Ramos (cell line): Measurements from ENCODE around the gene AVL9.
"Not testable (repeated sequence)": the region's sequence is repeated elsewhere in the genome, so short reads cannot be mapped to it uniquely, and the experiment has no call there.

ENCODE experiments used
- in situ Hi-C: fragments of 300-500 bp; cut with MboI; formaldehyde crosslinking; loops from one replicate; pipeline ENCODE4 v1.14.3; 2022; ENCODE audit warnings: low sequenced_read_pairs; ENCODE audit not compliant: unreplicated experiment

AVL9 gene

DNA sequence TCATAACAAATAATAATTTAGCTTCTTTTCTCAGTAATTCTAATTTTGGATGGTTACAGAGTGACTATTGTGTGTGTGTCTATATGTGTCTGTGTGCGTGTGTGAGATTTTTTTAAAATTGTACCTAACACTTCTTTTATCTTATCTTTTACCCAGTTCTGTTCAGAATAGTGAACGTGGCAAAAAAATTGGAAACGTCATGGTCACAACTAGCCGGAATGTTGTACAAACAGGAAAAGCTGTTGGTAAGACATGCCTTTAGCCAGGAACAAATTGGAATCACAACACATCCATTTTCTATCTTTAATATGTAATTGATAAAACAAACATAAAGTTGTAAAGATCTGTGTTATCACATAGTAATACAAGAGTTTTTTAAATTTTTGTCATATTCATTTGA lies 85.4 kb downstream of the AVL9 start:
- in situ Hi-C loops: no loop called here

DNA sequence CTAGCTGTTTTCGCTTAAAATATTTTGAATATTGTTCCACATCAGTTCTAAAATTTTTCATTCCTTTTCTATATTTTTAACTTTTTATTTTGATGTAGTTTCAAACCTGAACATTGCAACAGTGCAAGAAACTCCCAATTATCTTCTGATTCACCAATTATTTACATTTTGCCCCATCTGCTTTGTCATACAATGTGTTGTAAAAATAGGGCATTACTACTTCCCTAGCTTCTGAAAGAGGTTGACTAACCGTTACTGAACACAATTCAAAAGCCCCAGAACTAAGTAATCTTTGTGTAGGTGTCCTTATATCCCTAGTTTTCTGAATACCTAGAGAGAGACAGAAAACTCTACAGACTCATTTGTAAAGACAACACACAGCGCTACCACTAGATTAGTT lies 86.7 kb downstream of the AVL9 start:
- in situ Hi-C loops: no loop called here

DNA sequence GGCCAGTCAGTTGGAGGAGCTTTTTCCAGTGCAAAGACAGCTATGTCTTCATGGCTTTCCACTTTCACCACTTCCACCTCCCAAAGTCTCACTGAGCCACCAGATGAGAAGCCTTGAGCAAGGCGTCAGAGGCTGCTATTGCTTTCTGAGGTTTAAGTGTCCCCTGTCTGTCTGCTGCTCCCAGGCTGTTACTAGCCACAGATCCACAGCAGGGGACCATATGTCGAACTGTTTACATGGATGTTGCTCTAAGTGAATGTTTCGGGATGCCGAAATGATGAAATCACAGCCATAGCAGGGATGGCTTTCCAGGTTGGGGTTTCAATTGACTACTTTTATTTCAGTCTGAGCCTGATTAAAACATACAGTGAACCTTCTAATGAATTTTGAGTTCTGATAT lies 88.5 kb downstream of the AVL9 start:
- in situ Hi-C loops: no loop called here

DNA sequence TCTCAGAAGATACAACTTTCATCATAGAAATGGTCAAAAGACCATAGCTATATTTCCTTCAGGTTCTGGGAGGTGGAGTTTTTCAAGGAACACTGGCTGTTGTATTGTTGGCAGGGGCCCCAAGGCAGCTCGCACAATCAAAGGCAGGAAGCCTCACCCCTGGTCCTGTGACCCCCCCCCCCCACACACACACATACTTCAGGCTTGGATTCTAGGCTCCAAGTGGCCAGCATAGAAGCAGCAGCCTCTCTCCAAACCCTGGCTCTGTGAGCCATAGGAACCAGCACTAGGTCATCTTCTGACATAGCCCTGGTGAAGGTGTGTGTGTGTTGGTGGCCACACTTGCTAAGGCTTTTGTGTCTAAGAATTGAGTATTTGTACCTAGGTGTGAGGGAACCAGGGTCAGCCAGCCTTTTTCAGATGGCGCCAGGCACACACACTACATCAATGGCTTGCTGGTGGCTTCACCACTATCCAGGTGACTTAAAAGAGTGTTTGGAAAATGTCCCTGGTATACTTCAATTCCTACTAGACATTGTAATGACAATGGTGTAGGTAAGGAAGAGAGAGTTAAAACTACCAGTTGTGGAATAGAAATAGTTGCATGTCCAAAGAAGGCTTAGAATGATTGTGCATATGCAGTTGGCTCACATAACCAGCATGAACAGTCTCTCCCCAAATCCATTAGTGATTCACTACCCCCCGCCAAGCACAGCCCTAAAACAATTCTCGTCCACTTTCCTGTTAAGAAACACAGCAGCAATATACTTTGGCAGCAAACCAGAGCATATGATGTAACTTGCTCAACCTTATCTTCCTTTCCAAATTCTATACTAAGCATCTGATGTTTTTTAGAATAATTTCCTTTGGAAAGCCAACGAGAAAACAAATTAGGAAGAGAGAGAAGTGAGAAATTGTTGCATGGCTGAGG lies 91.3 kb downstream of the AVL9 start:
- in situ Hi-C loops: no loop called here

DNA sequence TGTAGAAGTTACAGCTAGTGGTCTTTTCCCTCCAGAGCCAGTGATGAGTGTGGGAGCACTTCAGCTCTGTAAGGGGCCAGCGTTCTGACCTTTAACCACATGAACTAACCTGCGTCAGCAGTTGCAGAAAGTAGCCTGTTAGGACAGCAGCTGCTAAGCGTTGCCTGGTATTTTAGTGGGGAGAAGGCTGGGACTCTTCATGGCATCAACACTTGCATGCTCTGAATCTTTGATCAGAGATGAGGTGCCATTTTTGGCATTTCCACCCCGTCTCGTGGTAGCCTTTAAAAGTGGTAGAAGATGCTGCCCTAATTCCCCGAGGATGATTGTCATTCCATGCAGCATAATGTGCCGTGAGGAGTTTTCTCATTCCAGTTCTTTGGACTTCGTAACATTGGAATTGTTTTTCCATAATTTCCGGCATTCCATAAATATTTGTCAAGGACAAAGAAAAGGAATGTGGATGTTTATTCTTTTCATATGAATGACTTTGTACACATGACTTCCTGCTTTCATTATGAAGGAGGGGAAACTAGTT lies 92.2 kb downstream of the AVL9 start:
- in situ Hi-C loops: no loop called here

DNA sequence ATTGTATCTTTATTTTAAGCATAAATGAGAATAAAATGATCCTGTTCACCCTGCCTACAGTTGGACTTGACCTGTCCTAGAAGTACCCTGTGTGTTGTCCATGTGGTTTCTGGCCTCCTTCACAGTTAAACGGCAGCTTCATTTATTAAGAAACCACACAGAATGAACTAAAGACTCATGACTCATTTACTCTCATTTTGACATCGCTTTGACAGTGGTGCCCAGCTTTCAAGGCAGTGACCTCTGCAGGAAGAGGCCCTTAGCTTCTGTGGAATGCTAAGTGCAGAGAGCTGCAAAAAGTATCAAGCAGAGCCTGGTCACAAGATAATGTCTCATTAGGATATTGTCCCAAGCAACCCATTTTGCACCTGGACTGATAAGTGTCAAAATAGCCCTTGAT lies 93.4 kb downstream of the AVL9 start:
- in situ Hi-C loops: no loop called here

DNA sequence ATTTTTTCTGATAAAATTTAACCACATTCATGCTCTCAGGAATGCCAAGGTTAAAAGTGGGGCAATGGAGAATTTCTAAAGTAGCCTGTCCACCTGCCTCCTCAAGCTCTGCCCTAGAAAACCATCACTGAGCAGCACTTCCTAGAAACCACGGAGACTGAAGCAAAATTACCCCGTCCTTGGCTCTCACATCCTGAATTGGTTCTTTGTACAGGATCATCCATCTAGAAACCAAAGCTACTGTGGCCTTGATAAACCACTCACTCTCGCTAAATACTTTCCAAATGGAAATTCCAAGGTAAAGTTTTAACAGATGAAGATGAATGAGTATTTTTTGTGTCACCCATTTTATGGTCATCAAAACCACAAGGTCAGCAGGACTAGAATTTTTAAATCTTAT lies 96.6 kb downstream of the AVL9 start:
- in situ Hi-C loops: no loop called here

DNA sequence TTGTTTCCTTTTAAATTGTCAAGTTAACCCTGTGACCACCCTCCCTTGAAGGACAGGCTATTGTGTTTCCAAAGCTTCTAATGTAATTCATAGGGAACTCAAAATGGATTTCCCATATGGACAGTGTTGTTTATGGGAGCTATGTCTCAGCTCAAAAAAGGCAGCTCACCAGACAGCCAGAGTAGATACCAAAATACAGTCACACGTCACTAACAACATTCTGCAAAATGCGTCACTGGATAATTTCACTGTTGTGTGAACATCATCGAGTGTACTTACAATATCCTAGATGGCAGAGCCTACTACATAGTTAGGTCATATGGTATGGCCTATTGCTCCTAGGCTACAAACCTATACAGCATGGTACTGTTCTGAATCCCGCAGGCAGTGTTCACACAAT lies 97.4 kb downstream of the AVL9 start:
- in situ Hi-C loops: no loop called here

DNA sequence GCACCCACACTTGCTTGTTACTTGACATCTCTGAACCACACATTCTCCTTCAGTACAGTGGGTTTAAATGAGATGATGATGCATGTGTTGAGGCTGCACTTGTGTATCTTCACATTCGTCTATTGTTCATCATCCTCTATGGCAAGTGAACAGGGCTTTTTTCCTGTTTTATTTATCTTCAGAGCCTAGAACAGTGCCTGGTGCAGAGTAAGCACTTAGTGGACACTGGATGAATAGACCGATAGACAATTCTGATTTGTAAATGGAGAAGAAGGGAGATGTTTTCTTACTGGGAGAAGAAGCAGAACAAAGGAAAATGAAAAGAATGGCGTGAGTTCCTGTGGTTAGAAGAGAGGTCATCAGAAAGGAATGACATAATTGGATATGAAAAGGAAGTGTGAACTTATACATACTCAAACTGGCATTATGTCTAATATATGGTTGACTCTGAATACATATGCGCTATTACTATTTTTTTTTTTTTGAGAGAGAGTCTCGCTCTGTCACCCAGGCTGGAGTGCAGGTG lies 99.7 kb downstream of the AVL9 start:
- in situ Hi-C loops: no loop called here

DNA sequence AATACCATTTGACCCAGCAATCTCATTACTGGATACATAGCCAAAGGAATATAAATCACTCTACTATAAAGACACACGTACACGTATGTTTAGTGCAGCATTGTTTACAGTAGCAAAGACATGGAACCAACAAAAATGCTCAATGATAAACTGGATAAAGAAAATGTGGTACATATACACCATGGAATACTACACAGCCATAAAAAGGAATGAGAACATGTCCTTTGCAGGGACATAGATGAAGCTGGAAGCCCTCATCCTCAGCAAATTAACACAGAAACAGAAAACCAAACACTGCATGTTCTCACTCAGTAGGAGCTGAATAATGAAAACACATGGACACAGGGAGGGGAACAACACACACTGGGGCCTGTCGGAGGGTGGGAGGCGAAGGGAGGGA lies 105.9 kb downstream of the AVL9 start:
- in situ Hi-C loops: not testable (repeated sequence)

DNA sequence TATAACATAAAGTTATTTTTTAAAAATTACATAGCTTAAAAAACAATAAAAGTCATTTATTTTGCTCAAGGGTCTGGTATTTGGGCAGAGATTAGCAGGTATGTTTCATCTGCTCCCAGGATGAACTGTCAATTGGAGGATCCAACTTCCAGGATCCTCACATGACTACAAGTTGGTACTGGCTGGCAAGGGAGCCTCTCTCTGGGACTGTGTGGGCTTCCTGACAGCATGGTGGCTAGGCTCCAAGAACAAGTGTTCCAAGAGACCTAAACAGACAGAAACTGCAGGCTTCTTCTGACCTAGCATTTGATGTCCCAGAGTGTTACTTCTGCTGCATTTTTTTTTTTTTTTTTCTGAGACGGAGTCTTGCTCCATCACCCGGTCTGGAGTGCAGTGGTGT lies 107.2 kb downstream of the AVL9 start:
- in situ Hi-C loops: no loop called here

DNA sequence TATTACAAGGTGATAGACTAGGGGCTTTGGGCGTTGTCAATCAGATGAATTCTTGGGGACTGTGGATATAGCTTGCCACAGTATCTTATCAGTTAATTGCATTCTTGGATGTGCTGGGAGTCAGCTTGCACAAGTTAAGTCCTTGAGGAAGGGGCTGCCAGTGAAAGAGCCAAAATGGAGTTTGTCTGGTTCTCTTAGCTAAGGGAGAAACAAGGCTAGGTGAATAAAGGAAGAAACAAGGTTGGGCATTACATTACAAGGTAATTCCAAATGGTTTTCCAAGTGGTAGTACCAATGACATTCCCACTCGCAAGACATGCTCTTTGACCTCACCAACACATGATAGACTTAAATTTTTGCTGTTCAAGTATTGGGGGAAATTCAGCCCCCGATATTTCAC lies 108.2 kb downstream of the AVL9 start:
- in situ Hi-C loops: not testable (repeated sequence)

DNA sequence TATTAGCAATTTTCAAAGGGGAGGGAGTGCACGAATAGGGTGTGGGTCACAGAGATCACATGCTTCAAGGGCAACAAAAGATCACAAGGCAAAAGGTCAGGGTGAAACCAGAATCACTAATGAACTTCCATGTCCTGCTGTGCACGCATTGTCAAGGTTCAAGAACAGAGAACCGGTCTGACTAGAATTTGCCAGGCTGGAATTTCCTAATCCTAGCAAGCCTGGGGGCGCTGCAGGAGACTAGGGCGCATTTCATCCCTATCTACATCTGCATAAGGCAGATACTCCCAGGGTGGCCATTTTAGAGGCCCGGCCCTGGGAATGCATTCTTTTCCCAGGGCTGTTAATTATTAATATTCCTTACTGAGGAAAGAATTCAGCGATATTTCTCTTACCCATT lies 108.8 kb downstream of the AVL9 start:
- in situ Hi-C loops: not testable (repeated sequence)

DNA sequence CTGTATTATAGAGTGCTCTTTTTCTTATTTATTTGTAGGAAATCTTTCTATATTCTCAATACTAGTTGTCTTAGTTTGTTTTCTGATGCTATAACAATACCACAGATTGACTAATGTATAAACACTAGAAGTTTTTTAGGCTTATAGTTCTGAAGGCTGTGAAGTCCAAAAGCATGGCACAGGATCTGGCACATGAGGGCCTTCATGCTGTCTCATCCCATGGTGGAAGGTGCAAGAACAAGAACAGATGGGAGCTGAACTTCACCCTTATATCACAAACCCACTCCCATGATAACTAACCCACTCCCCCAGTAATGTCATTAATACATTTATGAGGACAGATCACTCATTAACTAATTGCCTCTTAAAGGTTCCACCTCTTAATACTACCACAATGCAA lies 109.7 kb downstream of the AVL9 start:
- in situ Hi-C loops: no loop called here

DNA sequence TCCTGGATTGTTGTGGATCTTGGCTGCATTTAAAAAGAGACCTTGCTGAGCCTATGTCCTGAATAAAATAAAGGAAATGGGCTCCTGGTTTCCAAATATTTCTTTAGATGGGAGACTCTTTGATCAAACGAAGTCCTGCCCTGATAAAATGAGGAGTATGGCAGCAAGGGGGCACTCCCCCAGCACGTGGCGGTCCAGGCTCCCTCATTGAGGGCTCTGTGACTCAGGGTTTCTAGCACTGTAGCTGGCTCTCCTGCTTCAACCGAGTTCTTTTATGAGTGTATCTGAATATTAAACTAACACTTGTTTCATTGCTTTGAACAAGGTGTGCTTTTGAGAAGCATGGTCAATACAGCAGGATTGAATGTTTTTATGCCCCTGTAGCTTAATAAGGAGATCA lies 114.2 kb downstream of the AVL9 start:
- in situ Hi-C loops: no loop called here

DNA sequence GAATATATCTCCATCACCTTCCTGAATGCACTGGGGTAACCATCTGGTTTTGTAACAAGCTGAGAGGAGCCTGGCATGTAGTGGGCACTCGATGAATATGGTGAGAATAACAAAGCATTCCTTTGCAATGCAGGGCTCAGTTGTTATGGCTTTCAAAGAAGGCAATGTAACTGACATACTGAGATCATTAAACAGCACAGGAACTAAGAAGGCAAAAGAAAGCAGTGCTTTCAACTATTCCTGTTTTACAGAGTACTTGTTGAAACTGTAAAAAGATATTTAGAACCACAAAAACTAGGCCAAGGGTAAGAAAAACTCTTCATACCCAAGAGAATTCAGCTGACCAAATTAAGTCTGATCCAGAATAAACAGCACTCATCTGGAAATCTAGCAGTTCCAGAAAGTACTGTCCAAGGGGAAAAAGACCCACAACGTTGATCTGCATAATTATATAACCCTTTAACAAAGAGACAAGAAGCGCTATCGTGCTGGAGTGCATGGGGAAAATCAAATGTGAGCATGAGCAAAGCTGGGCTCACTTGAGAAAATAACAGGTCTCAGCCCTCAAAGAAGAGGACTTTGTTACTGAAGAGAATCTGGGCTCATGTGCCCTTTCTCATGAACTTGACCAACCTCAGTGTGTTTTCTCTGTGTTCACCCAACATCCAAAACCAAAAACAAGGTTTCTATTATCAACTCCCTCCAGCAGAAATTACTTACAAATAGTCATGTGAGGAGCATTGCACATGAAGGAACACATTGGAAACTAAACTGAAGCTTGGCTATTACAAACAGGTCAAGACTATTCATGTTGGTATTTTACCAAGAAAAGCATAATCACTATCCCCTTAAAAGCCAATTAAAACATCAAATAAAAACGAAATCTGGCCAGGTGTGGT lies 116.2 kb downstream of the AVL9 start:
- in situ Hi-C loops: no loop called here

DNA sequence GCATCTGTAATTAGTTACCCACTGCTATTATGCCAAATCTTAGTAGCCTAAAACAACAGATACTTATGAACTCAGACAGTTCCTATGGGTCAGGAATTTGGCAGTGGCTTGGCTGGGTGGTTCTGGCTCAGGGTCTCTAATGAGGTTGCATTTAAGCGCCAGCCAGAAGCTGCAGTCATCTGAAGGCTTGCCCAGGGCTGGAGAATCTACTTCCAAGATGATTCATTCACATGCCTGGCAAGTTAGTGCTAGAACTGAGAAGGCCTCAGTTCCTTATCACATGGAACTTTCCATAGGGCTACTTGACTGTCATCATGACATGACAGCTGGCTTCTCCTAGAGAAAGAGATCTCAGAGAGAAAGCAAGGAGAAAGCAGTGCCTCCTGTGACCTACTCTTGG lies 121.3 kb downstream of the AVL9 start:
- in situ Hi-C loops: no loop called here

DNA sequence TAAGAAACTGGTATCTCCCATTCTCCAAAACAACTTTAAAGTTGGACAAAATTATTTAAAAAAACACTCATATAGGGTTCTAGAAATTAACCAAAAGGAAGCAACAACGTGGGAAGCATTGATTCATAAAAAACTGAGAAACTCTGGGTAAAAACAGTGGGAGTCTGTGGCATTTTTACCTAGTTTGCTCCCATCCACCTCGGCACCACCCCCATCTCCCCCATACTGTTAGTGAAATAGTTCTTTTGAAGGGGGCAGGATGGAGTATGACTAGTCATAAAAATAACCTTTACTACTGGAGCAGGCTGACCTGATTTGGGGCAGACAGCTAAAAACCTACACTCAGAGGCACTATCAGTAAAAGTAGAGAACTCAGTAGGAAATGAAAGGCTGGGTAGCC lies 123.2 kb downstream of the AVL9 start:
- in situ Hi-C loops: no loop called here

DNA sequence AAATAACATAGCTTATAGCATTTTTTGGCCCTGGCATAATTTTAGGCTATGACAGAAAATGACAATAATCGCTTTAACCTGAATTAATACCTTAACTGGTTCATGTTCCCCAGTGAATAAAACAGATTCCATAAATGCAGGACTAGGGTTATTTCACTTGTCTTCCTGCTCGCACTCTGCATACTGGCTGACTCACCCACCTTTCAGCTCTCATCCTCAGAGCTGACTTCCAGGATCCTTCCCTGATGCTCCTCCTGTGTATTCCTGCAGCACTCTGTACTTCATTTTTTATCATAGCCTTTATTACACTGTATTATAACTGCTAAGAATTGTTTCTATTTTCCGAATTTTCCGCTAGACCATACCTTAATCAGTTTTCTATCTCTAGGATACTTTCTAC lies 123.7 kb downstream of the AVL9 start:
- in situ Hi-C loops: no loop called here

DNA sequence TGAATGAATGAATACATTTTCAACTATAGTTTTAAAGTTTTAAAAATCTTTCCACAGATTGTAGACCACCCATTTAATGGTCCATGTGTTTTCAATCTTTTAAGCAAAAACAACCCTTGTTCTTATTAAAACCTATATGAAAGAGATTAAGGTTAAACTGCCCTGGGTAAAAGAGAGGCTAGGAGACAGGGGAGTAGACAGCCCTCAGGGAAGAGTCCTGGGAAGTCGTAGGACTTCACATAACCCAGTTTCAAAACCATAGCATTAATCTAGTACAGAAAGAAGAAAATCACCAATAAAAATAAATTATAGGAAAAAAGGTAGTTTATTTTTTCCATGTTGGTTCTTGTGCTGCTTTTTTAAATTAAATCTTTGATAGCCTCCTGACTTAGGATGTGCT lies 124.1 kb downstream of the AVL9 start:
- in situ Hi-C loops: not testable (repeated sequence)

DNA sequence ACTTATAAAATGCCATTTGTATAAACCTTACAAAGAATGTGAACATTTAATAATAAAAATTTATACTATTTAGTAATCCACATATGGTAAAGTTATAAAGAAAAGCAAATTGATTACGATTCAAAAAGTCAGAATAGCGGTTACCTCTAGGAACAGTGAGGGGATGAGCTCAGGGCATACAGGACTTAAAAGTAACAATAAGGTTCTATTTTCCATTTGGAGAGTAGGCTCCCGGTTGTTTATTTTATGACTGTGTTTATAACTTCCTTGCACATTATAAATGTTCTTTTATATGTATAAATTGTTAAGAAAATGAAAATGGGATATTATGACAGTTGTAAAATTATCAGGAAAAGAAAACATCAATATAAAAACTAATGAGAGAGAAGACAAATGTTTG lies 135.7 kb downstream of the AVL9 start:
- in situ Hi-C loops: no loop called here
